Measurements from ENCODE around the gene KCNMA1.

GRCh38 chr10:77498829-77499228 is 138.8 kb downstream of the KCNMA1 start:
- TF ChIP-seq CTCF (IDR thresholded peaks at IDR 0.05 in 2 of 3, conservative IDR thresholded peaks at IDR 0.05 in 1 of 3; ENCODE audit: control insufficient read depth in 2 of 3, extremely low read depth in 1 of 3, insufficient read depth in 1 of 3, low read depth in 3 of 3, low read length in 3 of 3) = no peak
- no peak for TF ChIP-seq EZH2 (IDR thresholded peaks at IDR 0.05; ENCODE audit: borderline replicate concordance, control insufficient read depth, low read depth, low read length)
- no peak for TF ChIP-seq SREBF2 (IDR thresholded peaks at IDR 0.05; ENCODE audit: low read length)
- TF ChIP-seq CREB1 (IDR thresholded peaks at IDR 0.05; ENCODE audit: low read depth) = no peak
- no peak for TF ChIP-seq ZSCAN29 (IDR thresholded peaks at IDR 0.05)
- TF ChIP-seq PKNOX1 (IDR thresholded peaks at IDR 0.05) = no peak
- TF ChIP-seq ZNF217 (IDR thresholded peaks at IDR 0.05) = no peak
- TF ChIP-seq SRF (IDR thresholded peaks at IDR 0.05; ENCODE audit: low read depth in 2 of 2, low read length in 2 of 2) = no peak
- TF ChIP-seq RAD51 (IDR thresholded peaks at IDR 0.05) = no peak
- no peak for TF ChIP-seq KDM1A (IDR thresholded peaks at IDR 0.05; ENCODE audit: borderline replicate concordance)
- TF ChIP-seq POLR2AphosphoS5 (IDR thresholded peaks at IDR 0.05; ENCODE audit: low read length) = no peak
- TF ChIP-seq BMI1 (IDR thresholded peaks at IDR 0.05; ENCODE audit: borderline replicate concordance) = no peak
- no peak for TF ChIP-seq RB1 (IDR thresholded peaks at IDR 0.05; ENCODE audit: borderline replicate concordance)
